Measurements from ENCODE around the gene GLIS1.

Gene GLIS1

DNA sequence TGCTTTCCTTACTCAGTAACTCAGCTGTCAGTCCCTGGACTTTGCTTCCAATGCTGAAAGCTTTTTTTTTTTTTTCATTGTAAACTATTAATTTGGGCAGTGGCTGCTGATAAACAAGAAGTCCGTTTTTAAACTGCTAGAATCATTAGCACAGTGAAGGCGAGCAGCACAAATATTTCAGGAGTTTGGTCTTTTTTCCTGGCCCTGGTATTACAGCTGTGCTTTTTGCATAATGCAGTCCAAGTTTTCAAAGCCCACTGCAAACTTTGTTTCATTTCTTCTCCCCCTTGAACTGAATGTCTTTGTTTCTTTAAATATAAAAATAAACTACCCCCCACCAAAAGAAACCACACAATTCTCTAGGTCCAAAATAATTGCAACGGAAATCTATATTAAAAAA, 6.6 kb downstream of the GLIS1 start:
- FAIRE-seq = no peak
- TF ChIP-seq POLR2A (IDR thresholded peaks at IDR 0.05; ENCODE audit: low read depth, low read length) = no peak

DNA sequence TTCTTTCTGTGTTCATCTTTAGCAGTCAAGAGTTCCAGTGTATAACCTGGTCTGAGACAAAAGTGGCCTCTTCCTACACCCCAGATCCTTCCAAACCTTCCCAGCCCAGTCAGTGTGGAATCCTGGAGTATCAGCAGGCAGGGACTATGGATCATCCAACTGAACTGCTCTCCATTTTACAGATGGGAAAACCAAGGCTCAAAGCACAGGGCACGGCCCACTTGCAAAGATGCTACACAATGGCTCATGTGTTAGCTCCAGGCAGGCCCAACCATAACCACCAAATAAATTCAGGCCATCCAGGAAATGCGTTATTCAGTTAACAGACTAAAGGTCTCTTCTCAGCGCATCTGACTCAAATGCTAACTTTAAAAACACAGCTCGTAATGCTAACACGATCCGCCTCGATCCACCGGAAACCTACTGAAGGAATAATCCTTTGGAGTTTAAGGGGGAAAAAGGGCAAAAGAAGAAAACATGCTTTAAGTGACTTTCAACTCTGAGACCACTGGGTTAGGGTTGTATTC, 7.1 kb downstream of the GLIS1 start:
- FAIRE-seq = no peak
- TF ChIP-seq POLR2A (IDR thresholded peaks at IDR 0.05; ENCODE audit: low read depth, low read length) = no peak
- no peak for DNase-seq (ENCODE audit: insufficient read length, low spot score)

More for the DNA sequence above, 6.6 kb downstream of the GLIS1 start:
- DNase-seq (ENCODE audit: insufficient read length, low spot score) = no peak

DNA sequence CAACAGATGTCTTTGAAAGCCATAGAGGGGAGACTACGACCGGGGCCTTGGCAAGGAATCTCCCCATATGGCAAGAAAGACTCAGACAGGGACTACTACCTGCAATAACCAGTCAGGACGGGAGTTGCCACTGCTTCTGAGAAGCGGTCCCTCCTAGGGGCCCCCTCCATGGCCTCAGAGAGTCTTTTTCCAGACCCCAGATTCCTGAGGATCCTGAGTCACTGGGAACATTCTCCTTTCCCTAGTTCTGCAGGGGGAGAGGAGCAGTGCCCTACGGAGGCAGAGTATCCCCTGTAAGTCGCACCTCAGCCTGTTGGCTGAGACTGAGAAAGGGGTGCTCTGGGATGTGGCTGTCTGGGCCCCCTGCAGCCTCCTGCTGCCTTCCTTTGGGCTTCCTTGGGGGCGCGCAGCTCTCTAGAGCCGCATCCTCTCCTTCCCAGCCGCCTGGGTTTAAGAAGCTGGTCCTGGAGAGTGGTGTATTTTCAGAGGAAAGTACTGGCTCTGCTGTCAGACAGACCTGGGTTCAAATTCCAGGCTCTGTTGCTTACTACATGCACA, 7.8 kb downstream of the GLIS1 start:
- no peak for TF ChIP-seq POLR2A (IDR thresholded peaks at IDR 0.05; ENCODE audit: low read depth, low read length)
- DNase-seq (ENCODE audit: insufficient read length, low spot score) (no peak), FAIRE-seq (no peak)

DNA sequence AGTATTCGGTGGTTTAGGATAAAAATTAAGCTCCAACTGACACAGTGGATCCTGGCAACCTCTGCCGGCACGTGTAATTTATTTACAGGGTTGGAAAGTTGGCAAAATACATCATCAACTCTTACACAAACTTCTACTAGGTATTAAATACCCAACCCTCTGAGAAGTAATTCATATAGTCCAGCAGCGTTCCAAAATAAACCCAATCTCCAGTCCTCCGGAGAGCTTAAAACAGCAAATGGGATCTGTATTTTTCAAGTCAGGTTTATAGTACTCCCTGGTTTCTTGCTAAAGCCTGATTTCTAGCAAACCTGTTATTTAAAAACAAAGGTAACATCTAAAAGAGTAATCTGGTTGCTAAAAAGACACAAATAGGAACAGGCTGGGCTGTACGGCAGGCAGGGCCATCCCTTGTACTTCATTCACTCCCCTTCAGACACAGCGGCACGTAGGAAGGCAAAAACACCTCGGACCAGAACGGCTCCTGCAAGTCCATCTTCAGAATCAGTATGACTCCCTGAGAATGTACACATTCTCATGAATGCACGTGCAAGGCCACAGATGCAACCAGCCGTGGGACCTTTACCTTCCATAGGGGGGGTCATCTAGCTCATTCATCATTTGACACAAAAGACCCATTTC, 8.6 kb downstream of the GLIS1 start:
- no peak for DNase-seq (ENCODE audit: insufficient read length, low spot score)
- FAIRE-seq = no peak
- TF ChIP-seq POLR2A (IDR thresholded peaks at IDR 0.05; ENCODE audit: low read depth, low read length) = no peak

DNA sequence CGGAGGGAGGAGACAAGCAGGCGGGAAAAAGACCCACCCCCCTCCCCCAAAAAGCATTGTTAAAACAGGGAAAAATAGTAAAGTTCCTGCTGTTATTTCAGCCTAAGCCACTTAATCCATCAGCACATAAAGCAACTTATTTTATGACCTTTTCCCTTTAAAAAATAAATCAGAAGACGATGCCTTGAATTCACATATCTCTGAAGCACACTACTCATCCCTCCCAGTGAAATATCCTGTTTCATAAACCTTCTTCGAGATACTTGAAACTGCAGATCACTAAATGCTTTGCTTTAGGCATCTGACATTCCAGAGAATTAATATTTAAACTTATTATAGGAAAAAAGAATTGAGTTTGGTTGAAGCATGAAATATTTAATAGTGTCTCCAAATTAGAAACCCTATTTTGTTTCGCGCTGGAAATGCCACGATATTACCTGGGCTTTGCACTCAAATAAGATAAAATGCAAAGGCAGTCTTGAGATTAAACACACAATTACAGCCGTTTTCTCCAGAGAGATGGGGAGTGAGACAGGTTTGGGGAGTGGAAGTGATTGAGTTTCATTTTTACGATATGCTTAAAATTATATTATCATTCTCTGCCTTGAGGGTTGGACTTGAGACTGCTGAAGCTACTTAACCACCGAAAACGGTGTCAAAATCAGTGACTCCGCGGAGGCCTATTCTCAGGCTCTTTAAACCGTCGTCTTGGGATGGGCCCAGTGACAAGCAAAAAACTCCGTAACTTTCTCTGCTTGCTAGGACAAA, 9.3 kb downstream of the GLIS1 start:
- FAIRE-seq (no peak), DNase-seq (ENCODE audit: insufficient read length, low spot score) (no peak)
- no peak for TF ChIP-seq POLR2A (IDR thresholded peaks at IDR 0.05; ENCODE audit: low read depth, low read length)

DNA sequence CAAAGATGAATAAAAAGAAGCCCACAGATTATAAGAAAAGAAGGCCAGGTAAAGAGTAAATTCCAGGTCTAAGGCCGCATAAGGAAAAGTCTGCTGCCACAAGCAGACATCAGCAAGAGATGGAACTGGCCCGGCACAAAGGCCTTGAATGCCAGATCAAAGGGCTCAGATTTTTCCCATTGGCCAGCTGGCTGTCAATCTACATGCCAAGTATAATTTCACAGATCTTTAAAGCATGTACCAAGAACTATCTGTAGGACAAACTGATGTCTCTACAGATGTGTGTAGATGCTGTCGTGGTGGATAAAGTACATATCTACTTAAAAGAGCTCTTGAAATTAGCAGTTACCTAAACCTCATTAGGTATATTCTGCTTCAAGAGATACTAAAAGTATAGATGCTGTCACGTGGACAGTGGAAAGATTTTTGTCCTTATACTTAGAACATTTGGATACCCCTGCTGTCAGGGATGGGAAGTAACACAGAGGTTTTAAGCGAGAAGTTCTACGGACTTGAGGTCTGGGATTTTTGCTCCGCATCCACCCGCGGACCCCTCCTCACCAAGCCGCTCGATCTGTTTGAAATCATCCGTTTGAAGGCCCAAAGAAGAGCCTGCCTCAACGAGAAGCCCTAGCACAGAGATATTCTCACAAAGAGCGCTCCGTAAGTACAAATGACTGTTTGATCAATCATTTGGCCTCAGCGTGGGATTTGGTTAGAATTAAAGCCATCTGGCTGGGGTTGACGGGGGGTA, 10.1 kb downstream of the GLIS1 start:
- TF ChIP-seq POLR2A (IDR thresholded peaks at IDR 0.05; ENCODE audit: low read depth, low read length) = no peak
- FAIRE-seq = no peak
- DNase-seq (ENCODE audit: insufficient read length, low spot score) = no peak

DNA sequence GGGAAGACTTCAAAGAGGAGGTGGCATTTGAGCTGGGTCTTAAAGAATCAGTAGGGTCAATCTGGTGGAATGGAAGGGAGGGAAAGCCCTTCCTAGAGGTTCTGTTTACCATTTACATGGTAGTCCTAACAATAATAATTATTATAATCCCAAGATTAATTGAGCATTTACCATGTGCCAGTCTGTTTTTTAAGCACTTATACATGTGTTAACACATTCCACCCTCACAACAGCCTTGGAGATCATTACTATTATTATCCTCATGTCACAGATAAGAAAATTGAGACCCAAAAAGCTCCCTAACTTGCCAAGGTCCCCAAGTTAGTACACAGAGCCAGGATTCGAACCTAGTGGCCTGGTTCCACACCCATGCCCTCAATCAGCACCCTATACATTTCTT, 10.8 kb downstream of the GLIS1 start:
- DNase-seq (ENCODE audit: insufficient read length, low spot score) (no peak), FAIRE-seq (no peak)
- no peak for TF ChIP-seq POLR2A (IDR thresholded peaks at IDR 0.05; ENCODE audit: low read depth, low read length)

DNA sequence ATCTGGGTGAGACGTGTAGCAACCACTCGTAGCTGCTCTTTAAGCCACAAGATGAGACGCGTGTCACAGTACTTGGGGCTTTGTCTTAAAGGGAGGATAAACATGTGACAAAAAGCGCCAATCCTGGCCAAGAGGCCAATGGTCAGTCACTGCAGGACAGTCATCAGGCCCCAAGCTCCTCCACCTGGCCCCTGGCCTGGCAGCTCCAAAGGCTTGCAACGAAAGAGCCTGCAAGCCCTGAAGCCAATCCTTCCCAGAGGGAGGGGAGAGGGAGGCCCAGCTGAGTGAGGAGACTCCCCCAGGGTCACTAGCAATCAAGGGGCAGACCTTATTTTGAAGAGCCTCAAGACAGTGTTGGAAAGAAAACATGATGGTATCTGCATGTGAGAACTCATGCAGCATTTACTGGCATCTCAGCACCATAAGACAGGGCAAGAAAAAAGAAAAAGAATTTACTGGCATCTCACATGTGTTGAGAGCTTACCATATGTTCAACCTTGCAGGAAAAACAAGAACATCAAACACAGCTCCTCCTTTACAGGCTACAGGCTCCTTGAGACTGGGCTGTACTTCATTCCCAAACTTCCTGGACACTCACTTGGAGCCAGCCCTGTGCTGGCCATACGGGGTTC, 11.4 kb downstream of the GLIS1 start:
- TF ChIP-seq POLR2A (IDR thresholded peaks at IDR 0.05; ENCODE audit: low read depth, low read length) = no peak
- no peak for DNase-seq (ENCODE audit: insufficient read length, low spot score)
- FAIRE-seq = no peak

DNA sequence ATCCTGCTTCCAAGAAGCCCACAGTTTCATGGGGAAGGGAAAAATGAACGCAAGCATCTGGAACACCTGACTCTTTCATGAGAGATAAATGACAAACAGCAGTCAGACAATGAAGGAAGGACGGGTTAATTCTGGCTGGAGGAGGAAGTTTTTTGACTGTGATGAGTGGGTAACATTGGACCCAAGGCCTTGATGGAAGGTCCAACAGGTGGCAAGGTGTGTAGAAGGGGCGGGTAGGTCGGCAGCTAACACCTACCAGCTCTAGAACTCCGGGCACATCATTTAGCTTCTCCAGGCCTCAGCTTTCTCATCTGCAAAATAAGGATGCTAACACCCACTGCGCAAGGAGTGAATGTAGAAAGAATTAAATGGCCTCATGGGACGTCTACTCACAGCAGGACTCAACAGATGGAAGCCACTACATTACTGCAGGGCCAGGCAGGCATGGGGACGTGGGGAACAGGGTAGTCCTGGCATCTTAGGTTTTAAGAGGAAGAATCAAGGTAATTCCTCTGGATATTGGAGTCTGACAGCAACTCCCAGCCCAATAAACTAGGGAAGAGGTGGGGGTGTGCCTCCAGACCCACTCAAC, 12.9 kb downstream of the GLIS1 start:
- TF ChIP-seq POLR2A (IDR thresholded peaks at IDR 0.05; ENCODE audit: low read depth, low read length) = no peak
- FAIRE-seq = no peak

DNA sequence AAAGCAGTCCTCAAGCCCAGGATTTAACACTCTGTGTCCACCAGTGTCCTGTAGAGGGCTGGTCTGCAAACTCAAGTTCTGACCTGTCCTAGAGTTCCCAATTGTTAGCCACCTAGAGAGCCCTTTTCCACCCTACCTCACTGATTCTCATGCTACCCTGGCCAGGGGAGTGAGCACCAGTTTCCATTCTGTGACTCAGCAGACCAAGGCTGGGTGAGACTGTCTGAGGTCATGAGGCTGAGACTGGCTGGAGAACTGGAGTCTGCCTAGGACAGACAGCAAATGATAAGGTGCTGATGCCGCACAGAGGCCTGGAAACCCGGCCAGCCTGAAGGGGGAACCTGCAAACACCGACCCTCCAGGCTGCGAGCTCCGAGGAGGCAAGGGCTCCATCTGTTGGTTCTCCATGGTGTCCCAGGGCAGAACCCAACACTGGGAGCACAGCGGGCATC, 13.7 kb downstream of the GLIS1 start:
- no peak for TF ChIP-seq POLR2A (IDR thresholded peaks at IDR 0.05; ENCODE audit: low read depth, low read length)
- no peak for FAIRE-seq
- no peak for DNase-seq (ENCODE audit: insufficient read length, low spot score)

More for the DNA sequence above, 12.9 kb downstream of the GLIS1 start:
- DNase-seq (ENCODE audit: insufficient read length, low spot score) = no peak

DNA sequence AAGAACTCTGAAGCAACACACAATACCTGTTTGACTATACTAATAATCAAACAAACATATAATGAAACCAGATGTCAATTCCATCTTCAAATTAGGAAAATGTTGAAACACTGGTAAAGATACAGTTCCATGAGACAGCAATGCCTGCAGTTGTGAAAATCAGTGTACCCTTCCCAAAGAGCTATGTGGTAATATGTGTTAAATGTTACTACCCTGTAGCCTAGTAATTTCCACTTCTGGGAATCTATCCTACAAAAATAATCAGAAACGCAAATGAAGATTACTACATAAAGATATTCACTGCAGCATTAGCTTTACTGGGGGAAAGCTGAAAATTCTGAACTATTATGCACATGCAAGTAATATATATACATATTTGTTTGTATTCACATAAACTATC, 16.9 kb downstream of the GLIS1 start:
- FAIRE-seq = no peak
- no peak for DNase-seq (ENCODE audit: insufficient read length, low spot score)
- no peak for TF ChIP-seq POLR2A (IDR thresholded peaks at IDR 0.05; ENCODE audit: low read depth, low read length)

DNA sequence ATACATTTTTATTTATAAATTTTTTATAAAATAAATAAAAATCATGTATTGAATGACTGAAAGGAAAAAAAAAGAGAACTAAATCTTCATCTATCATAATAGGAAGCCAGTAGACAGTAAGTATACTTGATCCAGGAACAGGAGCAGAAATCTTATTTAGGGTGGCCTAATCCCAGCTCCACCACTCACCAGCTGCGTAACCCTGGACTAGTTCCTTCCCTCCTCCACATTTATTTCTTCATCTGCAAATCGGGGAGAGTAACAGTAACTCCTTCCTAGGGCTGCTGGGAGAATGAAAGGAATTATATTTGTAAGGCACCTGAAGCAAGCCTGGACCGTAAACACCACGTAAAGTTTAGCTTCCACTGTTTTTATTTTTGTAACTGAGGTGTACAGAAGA, 17.9 kb downstream of the GLIS1 start:
- TF ChIP-seq POLR2A (IDR thresholded peaks at IDR 0.05; ENCODE audit: low read depth, low read length) = no peak
- DNase-seq (ENCODE audit: insufficient read length, low spot score) (no peak), FAIRE-seq (no peak)

DNA sequence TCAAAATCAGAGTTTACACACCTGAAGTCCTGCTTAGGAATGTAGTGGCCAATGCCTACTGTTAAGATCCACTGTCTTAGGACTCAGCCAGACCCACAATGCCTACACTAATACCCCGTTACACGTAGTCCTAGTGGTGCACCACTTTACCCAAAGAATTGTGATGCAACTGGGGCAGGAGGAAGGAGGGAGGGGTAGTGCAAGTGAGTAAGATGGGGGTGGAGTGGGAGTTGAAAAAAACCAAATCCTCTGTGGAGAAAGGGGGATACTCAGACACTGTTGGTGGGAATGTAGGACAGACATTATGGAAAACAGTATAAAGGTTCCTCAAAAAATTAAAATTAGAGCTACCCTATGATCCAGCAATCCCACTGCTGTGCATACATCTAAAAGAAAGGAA, 19.5 kb downstream of the GLIS1 start:
- DNase-seq (ENCODE audit: insufficient read length, low spot score) (no peak), FAIRE-seq (no peak)
- TF ChIP-seq POLR2A (IDR thresholded peaks at IDR 0.05; ENCODE audit: low read depth, low read length) = no peak

Data from H54 (cell line).